Stimulated activated CD4-positive, alpha-beta T cell treated with anti-CD3 and anti-CD28 coated beads, TNF-alpha, amount 100 ng/mL, for 4 hours (primary cell): ENCODE measurements around the gene ECE1.
A peak's percentile ranks its signal among the peaks of the same experiment; 100 is the strongest.

ENCODE experiments used
- DNase-seq, 3 experiments: peaks; one replicate each; pipeline ENCODE4 v3.0.0-alpha.2; 2020; ENCODE audit warnings: low read depth in 3 of 3

The ECE1 gene

GRCh38 chr1:21289700-21290545 is at the start of gene ECE1:
TSS of gene ECE1 (minus strand) at chr1:21290463. CDS start at chr1:21290414, 49 bp downstream.
- no peak for DNase-seq

GRCh38 chr1:21339356-21340229 is 49.3 kb upstream of the ECE1 start:
- no peak for DNase-seq

DNA sequence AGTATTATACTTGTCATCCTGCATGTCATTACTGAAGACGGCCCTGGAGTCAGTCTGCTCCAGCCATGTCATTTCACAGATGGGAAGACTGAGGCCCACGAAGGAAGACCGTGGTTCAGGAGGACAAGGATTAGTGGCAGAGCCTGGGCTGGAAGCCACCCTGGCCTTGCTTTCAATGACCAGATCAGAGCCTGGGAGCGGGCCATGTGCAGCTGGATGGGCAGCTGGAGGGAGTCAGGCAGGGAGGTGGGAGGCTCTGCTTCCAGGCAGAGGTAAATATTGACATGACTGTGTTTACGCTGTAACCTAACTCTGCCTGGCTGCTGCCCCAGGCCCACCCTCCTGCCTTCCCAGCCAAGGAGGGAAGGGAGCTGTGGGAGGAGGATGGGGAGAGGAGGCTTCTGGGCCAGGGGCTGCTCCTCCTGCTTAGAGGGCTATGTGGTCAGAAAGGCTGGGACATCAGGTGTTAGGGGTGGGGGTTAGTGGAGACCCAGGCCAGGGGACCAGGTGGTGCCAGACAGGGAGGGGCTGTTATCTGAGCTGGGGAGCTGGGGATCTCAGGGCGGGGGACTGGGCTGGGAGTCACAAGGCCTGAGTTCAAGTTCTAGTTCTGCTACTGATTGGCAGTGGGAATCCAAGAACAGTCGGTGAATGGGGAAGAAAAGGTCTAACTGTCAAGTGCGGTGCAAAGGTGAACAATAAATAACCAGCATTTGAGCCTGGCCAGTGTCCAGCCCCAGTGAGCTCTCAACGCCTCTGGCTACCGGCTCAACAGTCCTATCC is 48.5 kb upstream of the ECE1 start:
- DNase-seq, result no peak

DNA sequence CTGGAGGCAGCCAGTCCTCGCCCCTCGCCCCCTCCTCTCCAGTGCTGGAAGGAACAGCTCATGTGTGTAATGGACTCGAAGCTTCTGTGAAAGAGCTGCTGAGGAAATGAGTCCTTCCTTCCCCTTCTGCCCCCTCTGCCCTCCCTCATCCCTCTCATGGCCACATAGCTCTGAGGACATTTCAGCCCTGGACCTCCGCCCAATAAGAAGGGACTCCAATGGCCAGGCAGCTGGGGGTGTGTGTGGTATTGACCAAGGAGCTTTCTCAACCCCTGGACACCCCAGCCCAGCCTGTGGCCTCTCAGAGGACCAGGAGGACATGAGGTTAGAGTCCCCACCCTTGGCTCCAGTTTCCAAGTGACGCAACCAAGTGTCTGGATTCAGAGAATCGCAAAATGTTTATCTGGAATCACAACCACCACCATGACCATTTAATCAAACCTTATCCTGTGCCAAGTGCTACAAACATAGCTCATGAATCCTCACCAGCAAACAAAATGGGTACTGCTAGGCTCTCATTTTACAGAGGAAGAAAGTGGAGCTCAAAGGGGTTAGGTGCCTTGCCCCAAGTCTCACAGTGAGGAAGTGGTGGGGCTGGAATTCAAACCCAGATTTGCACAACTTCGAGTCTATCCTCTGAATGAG is 47.8 kb upstream of the ECE1 start:
- no peak for DNase-seq

- DNase-seq, result no peak
Observed at GRCh38 chr1:21337454-21337927, 47.2 kb upstream of the ECE1 start.

GRCh38 chr1:21337010-21337437 is 46.8 kb upstream of the ECE1 start:
- no peak for DNase-seq

- DNase-seq, result no peak
Observed at GRCh38 chr1:21335750-21336224, 45.5 kb upstream of the ECE1 start.

GRCh38 chr1:21335088-21335691 is 44.9 kb upstream of the ECE1 start:
- no peak for DNase-seq

GRCh38 chr1:21334214-21335087 is 44.2 kb upstream of the ECE1 start:
- DNase-seq, result peak; percentile 43 to 58 (median 50)

DNA sequence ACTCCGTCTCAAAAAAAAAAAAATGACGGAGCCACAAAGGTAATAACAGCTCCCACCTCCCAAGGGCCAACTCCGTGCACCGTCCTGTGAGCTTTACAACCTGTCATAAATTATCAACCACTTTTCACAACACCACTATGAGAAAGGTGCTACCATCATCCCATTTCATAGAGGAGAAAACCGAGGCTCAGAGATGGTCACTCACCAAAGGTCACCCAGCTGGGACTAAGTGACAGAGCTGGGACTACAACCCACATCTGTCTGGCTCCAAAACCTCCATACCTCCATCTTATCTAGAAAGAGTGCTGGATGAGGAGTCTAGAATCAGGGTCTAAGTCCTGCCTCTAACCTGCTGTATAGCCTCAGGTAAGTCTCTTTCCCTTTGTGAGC is 43.6 kb upstream of the ECE1 start:
- no peak for DNase-seq

DNA sequence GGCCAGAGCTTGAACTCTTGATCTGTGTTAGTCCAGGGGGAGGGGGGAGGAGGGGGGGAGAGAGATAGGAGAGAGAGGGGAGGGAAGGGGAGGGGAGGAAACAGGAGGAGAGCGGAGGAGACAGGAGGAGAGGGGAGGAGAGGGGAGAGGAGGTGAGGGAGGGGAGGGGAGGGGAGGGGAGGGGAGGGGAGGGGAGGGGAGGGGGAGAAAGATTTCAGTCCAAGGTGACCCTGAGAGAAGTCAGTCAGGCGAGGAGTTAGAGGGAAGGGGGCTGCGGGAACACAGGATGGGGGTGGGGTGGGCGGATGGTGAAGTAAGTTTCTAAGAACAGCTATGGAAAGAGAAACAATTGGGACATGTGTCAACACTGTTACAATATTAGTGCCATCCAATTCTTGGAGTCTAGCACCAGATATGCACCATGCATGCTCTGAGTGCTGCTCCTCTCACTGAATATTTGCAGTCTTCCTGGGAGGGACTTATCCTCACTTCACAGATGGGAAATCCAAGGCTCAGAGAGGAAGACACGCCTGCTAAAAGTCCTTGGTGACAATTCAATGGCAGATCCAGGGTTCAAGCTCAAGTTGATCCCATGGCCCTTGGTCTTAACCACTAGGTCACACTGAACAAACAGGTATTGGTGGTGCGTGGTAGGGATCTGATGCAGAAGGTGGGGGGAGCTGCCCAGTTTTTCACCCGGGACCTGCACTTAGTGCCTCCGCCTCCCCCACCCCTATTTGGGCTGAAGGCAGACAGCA is 42.5 kb upstream of the ECE1 start:
- DNase-seq, result no peak

DNA sequence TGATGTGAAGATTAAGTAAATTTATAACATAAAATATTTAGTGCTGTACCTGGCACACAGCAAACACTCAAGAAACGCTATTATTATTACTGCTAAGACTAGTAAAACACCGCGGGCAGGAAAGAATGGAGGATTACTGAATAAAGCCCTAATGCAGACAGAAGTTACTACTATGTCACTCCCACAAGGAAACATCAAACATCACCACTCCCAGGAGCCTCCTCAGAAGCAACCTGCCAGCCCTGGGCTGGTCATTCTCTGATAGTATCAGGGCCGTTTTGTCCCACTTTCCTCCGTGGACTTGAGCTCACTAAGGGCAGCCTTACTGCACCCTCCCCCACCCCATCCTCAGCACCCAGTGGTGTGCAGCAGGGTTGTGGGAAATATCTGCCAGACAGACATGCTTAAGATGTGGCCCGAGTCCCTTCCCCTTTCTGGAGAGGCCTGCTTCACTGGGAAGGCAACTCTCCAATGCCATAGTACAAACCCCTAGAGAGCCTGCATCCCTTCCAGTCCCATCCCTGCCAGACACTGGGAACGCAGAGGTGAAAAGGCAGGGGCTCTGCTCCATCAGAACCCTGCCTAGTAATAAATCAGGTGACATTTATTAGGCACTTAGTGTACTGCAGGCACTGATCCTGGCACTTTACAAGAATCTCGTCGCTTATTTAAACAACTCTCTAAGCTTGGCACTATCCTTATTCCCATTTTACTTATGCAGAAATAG is 41.7 kb upstream of the ECE1 start:
- no peak for DNase-seq

DNA sequence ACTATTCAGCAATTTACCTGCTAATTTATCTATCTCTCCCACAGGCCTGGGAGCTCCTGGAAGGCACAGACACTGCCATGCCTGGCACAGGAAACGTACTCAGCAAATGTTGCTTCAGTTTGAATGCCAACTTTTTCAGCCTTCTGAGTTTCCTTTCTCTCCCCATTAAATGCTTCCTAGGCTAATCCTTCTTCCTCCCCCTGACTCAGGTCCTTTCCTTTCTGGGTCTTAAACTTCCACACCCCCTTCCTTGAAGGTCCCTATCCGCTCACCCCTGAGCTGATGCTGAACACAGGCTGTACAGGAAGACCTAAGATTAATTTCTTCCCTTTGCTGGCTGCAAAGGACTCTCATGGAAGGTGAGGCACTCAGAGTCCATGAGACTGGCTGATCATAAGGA is 40.3 kb upstream of the ECE1 start:
- no peak for DNase-seq

GRCh38 chr1:21329209-21329844 is 39.1 kb upstream of the ECE1 start:
- DNase-seq, result no peak

DNA sequence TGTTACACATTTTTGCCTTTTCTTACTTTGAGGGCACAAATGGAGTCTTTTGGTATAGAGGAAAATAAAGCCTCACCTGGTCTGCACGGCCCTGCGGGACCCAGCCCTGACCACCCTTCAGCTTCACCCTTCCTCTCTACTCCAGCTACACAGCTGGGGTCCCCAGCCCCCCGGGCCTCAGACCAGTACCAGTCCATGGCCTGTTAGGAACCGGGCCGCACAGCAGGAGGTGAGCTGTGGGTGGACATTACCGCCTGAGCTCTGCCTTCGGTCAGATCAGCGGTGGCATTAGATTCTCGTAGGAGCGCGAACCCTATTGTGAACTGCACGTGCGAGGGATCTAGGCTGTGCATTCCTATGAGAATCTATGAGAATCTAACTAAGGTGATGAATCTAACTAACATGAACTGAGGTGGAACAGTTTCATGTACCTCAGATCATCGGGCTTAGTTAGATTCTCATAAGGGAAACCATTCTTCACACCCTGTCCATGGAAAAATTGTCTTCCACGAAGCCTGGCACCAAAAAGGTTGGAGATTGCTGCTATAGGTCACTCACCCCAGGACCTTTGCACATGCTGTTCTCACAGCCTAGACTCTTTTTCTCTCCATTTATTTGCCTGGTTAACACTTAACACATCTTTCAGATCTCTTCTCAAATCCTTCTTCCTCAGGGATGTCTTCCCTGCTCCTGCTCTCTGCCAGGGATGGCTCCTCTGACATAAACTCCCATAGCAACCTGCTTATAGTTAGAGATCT is 37.5 kb upstream of the ECE1 start:
- no peak for DNase-seq

GRCh38 chr1:21326861-21327344 is 36.6 kb upstream of the ECE1 start:
- DNase-seq, result no peak
